Dermis blood vessel endothelial cell (primary cell): Measurements from ENCODE around the gene SLC9A4. TPM values are rescaled to one million over a fixed set of nuclear protein-coding genes. Genes with fewer than 3 reads are reported as not detected.
A peak's percentile ranks its signal among the peaks of the same experiment; 100 is the strongest.

ENCODE experiments used
- DNase-seq: peaks from one replicate; pipeline ENCODE4 v3.0.0; 2010
- total RNA-seq: library from RNA; depleted of rRNA; stranded (reverse); fragments of >200 nt; gene quantifications from 2 replicates; pipeline ENCODE4 v1.2.3, GENCODE V29; 2014

Gene SLC9A4, protein sequence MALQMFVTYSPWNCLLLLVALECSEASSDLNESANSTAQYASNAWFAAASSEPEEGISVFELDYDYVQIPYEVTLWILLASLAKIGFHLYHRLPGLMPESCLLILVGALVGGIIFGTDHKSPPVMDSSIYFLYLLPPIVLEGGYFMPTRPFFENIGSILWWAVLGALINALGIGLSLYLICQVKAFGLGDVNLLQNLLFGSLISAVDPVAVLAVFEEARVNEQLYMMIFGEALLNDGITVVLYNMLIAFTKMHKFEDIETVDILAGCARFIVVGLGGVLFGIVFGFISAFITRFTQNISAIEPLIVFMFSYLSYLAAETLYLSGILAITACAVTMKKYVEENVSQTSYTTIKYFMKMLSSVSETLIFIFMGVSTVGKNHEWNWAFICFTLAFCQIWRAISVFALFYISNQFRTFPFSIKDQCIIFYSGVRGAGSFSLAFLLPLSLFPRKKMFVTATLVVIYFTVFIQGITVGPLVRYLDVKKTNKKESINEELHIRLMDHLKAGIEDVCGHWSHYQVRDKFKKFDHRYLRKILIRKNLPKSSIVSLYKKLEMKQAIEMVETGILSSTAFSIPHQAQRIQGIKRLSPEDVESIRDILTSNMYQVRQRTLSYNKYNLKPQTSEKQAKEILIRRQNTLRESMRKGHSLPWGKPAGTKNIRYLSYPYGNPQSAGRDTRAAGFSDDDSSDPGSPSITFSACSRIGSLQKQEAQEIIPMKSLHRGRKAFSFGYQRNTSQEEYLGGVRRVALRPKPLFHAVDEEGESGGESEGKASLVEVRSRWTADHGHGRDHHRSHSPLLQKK
- total RNA-seq = not detected in 2 replicates

DNA sequence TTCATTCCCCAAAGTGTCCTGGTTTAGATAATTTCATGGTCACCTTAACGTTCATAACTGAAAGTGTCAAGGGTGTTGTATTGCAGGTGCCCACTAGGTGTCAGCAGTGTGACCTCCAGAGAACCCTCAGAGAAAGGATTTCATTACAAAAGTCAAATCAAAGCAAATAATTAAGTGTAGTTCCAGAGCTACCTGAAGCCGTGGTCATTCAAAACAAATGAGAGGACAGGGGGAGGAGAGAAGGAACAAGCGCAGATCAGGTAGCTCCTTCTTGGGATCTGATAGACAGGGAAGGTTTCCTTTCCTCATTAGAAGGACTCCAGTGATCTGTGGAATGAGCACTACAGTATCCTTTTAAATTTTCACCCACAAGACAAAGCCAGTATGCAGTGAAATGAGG lies at the start of gene SLC9A4:
Gene SLC9A4 (plus strand): TSS at position 207 of the 400 bp plus-strand sequence. CDS start 534 bp downstream, outside the sequence.
- DNase-seq = peak; percentile 75

DNA sequence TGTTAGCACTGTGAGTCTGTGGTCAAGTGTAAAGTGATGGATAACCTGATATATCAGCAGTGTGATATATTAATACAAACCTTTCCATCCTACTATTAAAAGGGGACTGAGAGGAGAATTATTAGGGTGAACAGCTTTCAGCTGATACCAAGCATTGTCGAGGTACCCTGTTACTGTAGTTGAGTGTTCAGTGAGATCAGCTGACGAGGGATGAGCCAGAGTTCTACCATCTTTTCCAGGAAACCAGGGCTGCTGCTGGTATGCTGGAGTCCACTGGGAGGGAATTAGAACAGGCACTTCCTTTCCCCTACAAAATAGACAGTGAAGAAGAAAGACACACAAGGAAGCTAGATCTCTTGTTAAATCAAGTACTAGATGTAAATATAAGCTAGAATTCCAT lies 49.7 kb upstream of the SLC9A4 start:
- no peak for DNase-seq

DNA sequence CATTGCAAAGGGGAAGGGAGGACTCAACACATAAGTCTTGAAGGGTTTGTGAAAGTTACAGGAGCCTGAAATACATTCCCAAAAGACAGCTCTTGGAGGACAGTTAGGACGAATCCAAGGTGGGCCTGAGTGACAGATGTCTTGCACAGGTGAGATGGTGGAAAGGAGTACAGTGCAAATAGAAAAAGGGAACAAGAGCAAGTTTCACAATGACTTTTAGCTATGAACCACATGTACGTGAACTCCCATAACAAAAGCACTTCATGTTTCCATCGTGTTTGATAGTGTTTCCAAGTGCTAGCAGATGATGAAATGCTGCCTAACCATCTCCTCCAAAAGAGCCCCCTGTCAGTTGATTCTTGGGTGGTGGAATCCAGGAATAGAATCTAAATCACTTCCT lies 48.3 kb upstream of the SLC9A4 start:
- DNase-seq = no peak

DNA sequence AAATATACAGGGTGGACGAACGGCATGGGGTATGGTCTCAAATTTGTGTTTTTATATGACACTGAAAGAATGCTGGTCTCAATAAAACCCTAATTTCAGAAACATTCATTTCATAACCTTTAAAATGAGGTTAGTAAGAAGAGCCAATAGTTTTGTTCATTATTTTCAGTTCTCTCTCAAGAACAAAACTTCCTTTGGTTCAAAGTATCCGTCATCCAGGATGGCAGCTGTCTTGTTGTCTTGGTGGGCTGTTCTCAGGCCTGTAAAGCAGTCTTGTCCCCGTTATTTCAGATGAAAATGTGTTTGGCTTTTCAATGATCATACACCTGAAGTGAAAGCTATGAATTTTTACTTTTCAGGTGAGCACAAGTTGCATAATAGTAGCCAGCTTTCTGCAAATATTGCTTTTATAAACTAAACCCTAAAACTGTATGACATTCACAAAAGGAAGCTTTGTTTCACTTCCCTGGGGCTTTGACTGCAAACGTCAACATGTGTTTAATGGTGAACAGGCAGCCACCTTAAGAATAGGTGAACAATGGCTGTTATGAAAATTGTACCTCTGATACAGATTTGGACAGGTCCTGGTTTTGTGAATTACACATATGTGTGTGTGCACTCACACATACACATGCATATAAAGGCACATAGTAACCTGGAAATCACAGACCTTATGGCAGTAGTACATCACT lies 47.4 kb upstream of the SLC9A4 start:
- DNase-seq = no peak

DNA sequence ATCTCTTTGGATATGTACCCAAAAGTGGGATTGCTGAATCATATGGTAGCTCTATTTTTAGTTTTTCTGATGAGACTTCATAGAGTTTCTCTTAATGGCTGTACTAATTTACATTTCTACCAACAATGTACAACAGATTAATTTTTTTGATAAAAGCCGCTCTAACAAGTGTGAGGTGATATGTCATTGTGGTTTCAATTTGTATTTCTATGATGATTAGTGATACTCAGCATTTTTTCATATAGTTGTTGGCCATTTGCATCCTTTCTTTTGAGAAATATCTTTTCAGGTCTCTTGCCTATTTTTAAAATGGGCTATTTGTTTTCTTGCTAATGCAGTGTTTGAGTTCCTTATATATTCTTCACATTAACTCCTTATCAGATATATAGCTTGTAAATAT lies 45.8 kb upstream of the SLC9A4 start:
- DNase-seq = no peak

DNA sequence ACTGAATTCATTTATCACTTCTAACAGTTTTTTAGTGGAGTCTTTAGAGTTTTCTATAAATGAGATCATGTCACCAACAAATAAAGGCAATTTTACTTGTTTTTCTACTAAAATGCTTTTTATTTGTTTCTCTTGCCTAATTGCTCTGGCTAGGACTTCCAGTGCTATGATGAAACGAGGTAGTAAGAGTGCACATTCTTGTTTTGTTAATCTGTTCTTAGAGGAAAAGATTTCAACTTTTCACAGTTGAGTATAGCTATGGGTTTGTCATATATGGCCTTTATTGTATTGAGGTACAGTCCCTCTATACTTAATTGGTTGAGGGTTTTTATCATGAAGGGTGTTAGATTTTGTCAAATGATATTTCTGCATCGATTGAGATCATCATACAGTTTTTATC lies 44.5 kb upstream of the SLC9A4 start:
- DNase-seq = no peak

DNA sequence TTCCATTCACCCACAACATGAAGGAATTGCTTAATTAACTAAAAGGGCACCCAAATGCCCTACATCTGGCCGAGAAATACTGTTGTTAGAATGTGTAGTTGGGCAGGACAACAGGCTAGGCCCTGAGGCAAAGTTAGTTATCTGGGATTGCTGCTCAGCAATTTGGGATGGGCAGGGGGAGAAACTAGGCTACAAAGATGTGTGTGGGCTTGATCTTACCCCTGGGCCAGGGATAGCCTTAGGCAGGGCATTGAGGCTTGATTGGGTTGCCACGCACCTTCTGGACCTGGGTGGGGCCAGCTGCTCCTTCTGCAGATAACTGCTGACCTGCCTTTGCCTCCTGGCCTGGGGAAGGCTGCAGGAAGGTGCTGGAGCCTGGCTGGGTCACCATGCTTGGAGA lies 40.6 kb upstream of the SLC9A4 start:
- DNase-seq = no peak

DNA sequence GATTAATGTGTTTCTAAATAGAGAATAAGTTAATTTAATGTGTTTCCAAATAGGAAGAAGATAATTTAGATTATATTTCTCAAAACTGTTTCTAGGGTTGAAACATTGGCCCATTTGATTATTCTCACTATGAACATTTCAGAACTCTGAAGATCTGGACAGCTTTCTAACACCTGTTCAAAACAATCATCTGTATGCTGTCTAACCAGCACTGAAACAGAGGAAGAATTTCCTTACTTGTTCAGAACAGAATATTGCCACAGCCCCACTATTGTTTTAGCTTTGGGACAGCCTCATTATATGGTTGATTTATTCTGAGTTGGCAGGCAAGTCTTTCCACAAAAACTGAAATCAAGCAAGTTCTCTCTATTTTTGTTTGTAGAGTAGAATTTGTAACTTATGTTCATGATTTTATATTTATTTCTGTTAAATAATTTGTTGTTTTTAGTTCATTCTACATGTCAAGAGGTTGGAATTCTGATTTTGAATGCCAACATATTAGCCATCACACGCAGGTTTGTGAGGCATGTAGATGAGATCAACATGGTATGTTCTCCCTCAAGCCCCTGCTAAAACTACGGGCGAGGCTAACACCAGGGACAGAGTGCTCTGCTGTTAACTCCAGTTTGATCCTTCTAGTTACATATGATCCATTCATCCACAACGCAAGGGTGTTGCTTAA lies 38.9 kb upstream of the SLC9A4 start:
- DNase-seq = no peak

DNA sequence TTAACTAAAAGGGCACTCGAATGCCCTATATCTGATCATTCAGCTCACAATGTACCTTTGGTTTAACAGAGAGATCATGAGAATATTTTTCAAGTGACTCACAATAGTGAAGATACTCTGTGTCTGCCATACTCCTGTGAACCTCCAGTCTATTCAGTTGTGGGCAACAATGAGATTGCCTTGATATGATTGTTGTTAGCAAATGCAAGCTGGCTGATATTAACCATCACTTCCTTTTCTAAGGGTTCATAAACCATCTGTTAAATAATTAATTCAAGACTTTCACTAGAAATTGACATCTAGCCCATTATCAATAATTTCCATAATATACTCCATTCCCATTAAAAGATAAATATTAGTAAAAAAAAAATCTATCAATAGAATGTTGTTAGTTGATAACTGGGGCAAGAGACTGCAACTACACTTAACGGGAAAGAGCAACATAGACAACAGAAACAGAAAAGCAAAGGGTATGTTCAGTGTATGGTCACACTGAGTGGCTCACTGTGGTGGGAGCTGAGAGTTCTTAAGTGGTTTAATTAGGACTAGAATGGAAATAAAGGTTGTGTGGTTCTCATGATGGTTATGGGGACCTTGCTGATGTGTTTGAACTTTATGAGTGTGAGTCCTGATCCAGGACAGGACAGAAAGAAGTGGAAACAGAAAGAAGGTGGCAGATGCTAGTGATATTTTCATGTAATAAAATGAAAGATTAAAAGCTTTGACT lies 38.2 kb upstream of the SLC9A4 start:
- no peak for DNase-seq

DNA sequence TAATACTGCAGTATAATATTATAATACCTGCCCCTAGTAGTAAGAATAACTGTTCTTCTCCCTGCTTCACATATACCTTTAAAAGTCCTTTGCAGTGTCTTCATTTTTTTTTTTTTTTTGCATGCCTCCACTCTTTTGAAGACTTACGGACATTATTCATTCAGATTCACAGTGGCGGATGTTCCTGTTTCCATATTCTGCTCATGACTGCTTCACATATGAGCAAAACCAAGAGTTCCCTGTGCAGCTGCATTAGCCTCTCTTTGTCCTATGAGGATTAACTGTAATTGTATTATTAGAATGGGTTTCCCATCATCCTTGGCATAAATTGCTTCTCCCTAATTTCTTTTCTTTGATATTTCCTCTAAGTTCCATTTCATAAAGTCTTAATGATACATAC lies 37.3 kb upstream of the SLC9A4 start:
- no peak for DNase-seq

DNA sequence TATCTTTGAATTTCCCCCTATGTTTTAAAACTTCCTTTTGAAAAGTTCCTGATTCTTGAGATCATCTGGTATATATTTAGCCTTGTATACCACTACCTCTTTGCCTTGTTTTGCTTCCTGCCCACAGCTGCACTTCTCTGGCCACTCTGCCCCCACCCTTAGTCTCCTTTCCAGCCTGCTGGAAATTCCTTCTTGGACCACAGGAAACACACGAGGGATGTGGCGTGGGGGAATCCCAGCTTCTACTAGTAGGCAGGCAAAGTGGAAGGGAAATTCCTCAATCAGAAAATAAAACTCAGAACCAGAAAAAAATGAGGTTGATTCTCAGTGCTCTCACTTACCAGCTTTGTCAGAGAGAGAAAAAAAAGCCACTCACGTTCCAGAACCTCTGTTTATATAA lies 36.7 kb upstream of the SLC9A4 start:
- peak; percentile 82 for DNase-seq

DNA sequence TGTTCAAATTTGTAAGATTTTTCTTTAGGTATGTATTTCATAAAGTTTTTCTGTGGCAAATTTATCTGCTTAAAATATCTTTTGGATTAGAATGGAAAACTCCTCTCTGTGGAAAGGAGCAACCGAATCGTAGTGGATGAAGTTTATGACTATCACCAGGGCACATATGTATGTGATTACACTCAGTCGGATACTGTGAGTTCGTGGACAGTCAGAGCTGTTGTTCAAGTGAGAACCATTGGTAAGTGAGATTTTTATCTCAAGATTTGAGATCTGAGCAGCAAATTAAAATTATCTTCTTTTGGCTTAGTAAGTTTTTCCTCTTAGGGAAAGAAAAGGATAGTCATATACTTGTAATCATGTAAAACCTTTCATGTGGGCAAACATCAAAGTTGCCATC lies 35.9 kb upstream of the SLC9A4 start:
- no peak for DNase-seq

DNA sequence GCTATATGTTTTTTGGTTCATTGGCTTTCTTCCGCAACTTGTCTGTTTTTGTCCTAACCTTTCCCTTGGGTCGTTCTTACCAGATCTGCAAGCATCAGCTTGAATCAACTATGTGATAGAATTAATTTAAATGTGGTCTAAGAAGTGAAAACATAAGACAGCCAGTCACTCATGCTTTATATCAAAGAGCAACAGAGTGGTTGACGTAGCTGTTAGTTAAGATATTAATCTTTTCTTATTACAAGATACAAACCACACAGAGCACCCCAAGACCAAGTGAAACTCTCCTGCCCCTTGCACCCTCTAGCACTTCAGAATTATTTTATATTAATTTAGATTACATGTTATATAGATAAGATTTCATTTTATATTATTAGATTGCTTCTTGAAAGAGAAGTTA lies 34.9 kb upstream of the SLC9A4 start:
- DNase-seq = no peak

DNA sequence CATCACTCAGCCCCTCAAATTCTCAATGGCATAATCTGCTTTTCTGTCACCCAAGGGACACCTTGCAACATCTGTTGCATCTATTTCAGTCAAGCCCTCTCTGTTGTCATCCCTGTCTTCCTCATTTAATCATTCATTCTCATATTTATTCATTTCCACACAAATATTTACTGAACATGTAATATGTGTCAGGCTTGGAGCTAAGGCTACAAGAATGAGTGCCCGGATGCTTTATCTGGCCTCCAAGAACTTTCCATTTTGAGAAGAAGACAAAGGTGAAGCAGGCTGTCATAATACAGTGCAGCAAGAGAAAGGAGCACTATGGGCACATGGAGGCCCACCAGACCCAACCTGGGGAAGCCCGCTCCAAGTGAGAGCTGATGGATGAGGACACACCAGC lies 34.4 kb upstream of the SLC9A4 start:
- DNase-seq = no peak

DNA sequence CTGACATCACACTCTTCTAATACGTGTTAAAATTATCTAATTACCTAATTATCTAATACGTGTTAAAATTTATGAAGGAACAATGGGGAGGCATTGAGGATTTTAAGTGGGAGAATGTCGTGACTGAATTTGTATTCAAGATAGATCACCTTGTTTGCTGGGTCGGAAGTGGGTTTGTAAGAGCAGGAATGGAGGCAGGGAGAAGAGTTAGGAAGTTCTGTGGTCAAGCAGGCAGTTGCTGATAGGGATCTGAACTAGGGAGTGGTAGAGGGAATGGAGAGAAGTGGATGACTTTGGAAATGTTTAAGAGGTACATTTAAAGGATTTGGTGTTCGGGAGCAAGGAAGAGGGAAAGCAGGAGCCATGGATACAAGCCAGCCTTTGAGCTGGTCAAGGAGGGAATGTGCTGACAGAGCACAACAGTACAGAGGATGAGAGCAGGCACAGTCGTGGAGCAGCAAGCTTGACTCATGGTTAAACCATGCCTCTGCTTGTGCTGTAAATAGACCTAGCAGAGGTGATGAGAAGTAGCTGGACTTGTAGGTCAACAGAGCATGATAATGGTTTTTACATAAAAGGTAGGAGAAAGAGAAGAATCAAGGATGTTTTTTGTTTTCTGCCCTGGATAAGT lies 33.8 kb upstream of the SLC9A4 start:
- DNase-seq = peak; percentile 12

DNA sequence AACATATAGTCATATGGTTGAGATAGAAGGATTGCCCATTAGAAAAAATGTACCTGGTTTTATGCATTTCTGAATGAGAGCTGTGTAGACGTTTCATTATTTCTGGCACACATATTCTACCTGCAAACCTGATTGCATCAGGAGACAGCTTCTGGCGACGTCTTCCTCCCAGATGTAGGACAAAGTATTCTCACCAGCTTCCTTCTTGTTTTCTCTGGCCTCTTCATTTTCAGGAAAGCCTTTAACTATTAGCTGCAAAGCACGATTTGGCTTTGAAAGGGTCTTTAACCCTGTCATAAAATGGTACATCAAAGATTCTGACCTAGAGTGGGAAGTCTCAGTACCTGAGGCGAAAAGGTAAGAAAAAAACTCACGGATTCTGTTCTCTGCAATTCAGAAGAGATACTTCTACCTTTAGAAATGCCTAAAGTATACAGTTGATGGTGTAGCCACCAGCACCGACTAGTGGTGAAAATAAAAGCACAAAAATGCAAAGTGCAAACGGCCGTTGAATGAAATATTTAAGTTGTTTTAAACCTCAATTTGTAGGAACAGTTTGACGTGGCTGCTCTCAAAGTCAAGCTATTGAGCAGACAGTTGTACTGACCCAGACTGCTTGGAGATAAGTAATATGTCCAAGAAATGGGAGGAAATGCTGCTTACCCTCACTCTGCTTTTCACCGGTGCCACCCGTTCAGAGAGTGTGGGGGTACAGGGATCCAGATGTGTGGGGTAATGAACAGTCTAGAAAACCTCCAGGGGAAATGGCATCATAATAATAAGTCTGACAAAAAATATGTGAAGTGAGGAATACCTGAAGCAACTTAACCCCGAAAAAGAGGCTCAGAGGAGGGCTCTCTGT lies 29.8 kb upstream of the SLC9A4 start:
- DNase-seq = peak; percentile 66

DNA sequence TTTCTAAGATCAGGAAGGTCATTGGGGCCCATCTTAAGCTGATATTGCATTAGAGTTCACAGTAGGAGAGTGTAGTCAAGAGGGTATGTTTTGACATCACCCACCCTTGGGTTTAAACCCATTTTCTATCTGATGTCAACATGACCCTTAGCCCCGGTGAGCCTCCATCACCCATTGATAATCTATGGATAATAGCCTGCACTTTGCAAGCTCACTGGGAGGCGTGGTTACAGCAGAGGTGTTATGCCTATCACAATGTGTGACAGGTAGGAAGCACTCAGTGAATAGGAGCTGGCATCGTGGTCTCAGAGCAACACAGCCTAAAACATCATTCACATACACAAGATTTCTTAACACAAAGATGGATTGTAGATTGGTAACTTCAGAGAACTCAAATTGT lies 28.8 kb upstream of the SLC9A4 start:
- no peak for DNase-seq

DNA sequence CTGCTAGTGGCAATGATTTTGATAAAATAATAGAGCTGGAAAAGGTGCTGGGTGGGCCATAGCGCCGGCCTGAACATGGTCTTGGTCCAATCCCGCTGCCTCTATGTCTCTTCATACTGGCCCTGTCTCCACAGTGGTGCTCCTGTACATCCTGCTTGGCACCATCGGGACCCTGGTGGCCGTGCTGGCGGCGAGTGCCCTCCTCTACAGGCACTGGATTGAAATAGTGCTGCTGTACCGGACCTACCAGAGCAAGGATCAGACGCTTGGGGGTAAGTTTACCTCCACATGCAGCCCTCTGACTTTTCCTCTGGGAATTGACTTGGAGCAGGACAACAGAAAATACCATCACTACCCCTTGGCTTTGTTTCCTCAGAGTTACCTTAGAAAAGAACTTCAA lies 26.1 kb upstream of the SLC9A4 start:
- no peak for DNase-seq

DNA sequence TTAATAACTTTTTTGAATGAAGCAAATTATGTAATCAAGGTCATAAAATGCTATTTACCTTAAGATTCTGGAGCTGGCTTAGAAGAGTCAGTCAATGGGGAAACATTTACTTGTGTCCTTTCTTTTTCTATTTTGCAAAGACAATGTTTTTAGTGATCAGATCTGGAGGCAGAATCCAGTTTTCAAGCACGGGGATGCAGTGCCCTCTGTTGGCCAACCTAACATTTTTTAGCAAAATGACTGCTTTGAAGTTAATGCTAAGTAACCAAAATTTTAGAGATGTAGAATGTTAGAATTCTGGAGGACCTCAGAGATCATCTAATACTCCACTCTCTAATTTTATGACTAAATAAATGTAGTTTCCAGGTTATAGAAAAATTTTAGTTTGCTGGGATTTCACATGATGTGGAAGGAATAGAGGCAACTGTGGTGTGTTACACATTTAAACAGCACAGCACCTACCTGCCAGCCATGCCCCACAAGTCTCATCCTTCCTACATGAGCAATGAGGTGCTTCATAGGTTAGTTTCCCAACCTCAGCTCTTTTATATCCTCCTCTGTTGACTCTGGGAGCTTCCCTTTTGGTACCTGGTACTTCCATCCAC lies 23.6 kb upstream of the SLC9A4 start:
- peak; percentile 72 for DNase-seq

DNA sequence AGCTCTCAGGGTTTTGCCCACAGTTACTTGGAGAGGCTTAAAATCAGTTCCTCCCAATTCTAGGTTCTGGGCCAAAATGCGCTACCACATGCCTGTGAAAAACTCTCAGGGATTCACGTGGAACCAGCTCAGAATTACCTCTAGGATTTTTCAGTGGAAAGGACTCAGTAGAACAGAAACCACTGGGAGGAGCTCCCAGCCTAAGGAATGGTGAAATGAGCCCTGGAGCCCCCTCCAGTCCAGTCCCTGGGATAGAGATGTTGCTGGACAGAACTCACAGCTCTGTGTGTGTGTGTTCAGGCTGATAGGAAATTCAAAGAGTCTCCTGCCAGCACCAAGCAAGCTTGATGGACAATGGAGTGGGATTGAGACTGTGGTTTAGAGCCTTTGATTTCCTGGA lies 21.1 kb upstream of the SLC9A4 start:
- peak; percentile 14 for DNase-seq
